ENCODE results near the gene HNRNPH3.

Gene HNRNPH3

DNA sequence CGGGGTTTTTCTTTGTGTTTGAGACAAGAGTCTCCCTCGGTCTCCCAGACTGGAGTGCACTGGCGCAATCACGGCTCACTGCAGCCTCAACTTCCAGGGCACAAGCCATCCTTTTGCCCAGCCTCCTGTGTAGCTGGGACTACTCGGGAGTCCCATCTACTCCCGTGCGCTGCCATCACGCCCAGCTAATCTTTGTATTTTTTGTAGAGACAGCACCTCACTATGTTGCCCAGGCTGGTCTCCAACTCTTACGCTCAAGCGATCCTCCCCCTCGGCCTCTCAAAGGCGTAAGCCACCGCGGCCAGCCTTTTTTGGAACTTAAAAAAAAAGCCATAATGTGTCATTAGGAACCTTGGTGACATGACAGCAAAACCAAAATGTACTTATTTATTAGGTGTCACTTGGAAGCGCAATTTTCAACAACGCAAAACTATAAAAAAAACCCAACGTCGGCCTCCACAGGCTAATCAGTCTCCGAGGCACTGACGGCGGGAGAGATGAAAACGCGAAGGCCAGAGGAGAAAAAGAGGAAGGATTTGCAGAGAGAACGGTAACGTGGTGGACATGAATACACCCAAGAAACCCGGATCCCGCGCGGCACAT, 911 bp upstream of the HNRNPH3 start:
- in situ Hi-C loops (cut with MboI; ENCODE audit: low sequenced_read_pairs), result no loop called here

DNA sequence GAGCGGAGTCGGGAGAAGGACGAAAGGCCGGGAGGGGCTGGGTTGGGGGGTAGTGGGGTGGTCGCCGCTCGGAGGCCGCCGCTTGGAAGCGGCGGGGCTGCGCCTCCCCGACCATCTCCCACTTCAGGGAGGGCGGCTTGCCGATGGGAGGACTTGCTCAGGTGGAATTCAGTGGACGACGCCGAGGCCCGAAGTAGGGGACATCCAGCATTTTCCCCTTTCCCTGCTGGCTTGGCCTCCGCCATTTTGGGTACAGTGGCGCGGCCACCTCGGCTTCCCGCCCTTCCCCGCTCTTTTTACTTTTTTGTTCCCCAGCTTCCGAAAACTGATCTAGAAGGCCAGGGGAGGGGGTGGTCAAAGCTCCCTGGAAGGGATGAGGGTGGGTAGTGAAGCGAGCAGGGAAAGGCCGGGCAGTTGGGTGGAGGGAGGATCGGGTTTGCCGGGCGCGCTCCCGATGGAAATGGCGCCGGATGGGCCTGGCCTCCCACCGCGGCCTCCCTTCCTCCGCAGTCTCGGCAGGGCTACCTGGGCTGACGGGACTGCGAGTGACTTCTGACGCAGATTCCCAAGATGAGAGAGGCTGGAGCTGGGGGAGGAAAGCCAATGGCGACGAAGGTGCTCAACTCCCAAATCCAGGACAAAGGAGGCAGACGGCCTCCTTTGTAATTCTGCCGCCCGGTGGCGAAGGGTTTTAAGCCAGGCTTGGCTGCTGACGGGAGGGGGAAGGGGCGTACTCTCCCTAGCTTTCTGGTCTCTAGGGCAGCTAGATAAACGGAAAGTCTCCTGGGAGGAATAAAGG, 594 bp downstream of the HNRNPH3 start, which contains the start of gene PBLD:
Gene PBLD, minus strand, starts transcription at position 670 of the 799 bp plus-strand sequence. CDS start 26,084 bp downstream, outside the sequence.
- in situ Hi-C loops (cut with MboI; ENCODE audit: low sequenced_read_pairs), result no loop called here

DNA sequence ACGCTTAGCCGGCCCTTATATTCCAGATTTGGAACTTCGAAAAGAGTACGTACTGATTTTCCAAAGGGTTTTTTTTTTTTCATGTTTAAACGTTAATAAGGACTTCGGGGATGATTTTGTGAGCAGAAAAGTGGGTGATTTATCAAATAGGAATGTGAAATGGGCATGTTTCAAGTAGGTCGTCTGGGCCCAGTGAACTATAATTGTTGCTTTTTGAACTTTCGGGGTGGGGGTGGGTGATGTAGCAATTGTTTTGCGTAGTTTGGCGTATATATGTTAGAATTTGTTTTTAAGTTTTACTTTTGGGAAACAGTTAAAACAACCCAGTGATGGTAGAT, 1.2 kb downstream of the HNRNPH3 start:
- in situ Hi-C loops (cut with MboI; ENCODE audit: low sequenced_read_pairs), result no loop called here

DNA sequence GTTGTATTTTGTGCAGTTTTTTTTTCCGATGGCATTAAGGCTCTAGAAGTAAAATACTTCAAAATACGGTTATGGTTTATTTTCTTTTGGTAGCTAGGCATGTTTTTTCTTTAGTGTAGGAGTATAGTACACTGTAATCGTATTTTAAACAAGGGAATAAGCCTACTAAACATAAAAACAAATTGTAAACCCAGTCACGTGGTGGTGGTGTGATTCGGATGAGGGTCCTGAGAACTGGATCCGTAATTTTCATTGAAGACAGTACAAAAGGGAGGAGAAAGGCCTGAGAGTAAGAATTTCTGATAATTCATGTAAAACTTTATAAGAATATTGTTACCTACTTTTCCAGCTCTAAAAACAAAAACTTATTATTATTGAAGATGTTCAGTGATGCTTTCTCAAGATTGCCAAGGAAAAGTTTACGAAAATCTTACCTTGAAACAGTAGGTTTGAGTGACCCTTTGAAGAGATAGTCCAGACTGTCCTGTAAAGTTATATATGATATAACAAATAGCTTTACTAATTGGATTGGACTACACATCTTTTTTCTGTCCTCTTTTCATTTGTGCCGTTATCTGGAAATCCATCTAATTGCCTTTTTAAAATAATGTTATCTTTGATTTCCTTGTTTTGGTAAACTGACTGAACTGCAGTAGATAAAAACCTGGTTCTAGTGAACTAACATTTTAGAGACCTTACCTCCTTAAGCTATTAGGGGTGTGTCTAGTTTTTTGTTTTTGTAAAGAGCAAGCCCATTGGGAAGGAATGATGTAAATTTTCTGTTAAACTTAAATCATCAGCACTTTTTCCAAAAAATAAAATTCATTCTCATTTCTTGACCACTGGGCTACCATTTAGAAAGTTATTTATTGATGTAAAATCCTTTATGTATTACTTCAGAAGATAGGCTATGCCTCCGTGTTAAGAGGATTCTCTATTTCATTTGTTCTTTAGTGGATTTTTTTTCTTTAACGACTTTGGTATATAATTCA, 1.9 kb downstream of the HNRNPH3 start:
- in situ Hi-C loops (cut with MboI; ENCODE audit: low sequenced_read_pairs), result no loop called here

DNA sequence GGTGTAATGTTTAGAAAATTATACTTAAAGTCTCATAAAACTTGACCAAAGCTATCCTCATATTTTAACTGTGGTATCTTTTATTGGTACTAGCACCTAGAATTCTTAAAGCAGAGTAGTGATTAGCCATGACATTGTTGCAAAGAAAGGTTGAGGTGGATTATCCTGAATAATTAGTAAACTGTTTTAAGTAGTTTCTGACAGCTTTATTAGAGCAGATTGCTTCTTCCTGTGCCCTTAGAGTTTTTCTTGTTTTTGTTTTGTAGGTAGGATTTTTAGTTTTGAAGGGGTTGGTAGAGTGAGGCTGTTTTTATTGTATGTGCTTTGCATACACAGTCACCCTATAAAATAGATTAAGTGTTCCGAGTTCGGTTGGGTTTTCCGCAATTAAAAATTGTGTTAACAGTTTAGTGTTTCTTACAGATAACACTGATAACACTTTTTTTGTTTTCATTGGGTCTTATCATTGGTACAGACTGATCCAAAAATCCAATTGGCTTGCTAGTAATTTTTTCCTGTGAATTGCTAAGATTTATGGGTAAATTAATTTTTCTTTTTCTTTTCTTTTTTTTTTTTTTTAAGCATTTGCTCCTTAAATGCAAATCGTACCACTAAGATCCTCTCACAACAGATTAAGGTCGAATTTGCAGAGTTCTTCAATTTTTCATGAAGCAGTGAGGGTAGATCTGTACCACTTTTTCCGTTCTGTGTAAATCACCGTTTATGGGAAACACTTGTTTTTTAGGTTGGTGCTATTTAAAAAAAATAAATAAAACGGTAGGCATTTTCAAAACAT, 3.0 kb downstream of the HNRNPH3 start:
- in situ Hi-C loops (cut with MboI; ENCODE audit: low sequenced_read_pairs), result no loop called here

DNA sequence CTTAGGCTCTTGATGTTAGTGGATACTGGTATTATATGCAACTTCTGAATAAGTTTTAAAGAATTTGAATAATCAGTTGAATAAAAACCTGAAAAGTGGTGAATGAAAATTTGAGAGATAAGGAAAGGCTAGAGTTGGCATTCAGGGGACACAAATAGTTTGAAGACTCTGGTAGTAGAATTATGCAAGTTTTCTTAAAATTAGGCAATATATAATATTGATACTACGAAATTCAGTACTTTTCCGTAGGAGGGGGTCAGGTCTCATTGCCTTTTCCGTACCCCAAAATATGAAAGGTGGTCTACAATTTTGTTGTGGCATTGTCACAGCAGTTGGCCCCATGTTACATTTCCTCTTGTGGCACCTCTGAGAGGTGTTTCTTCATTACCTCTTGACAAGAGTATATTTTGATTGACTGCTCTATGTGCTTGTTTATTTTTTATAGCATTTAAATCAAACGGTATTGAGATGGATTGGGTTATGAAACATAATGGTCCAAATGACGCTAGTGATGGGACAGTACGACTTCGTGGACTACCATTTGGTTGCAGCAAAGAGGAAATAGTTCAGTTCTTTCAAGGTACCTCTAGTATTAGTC, 5.0 kb downstream of the HNRNPH3 start:
- in situ Hi-C loops (cut with MboI; ENCODE audit: low sequenced_read_pairs), result no loop called here

DNA sequence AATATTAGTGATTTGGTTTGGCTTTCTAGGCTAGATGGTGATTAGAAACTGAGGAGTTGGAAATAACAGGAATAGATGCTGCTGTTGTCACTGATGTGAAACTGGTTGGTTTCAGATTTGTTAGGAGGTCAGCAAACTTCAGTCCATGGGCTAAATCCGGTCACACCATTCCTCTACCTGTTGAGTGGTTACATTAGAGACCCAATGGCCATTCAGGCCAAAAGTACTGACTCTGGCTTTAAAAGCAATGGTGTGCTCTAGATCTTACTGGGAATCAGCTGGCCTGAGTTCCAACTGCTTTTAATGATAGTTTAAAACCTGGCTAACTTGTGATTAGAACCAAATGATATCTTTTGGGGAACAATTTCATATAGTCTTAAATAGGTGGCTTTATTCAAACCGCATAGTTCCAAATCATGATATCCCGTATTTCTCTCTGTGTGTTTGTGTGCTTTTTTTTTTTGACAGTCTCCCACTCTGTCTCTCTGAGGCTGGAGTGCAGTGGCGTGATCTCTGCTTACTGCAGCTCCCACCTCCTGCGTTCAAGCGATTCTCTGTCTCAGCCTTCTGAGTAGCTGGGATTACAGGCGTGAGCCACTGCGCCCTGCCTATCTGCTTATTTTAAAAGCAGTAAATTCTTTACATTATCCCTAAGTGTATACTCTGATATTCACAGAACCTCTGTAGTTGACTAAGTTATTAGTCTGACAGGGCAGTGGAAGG, 8.7 kb downstream of the HNRNPH3 start:
- in situ Hi-C loops (cut with MboI; ENCODE audit: low sequenced_read_pairs), result no loop called here

DNA sequence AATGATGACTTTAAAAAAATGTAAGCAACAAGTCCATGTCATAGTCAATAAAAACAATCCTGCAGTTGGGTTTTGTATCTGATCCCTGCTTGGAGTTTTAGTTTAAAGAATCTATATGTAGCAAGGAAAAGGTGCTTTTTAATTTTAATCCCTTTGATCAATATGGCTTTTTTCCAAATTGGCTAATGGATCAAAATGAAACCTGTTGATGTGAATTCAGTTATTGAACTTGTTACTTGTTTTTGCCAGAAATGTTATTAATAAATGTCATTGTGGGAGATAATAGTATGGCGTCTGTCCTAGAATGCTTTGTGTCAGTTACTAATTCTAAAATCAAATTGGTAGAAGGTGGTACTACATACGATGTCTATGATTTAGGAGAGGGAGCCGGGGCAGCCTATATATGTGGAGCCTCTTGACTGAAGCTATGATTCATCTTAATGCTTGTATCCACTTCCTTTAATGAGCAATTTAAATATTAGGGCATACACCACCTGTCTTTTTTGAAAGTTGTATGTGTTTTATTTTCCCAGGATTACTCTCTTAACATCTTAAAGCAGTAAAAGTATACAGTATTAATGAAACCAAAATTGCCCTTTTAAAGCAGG, 11.1 kb downstream of the HNRNPH3 start:
- in situ Hi-C loops (cut with MboI; ENCODE audit: low sequenced_read_pairs), result no loop called here

DNA sequence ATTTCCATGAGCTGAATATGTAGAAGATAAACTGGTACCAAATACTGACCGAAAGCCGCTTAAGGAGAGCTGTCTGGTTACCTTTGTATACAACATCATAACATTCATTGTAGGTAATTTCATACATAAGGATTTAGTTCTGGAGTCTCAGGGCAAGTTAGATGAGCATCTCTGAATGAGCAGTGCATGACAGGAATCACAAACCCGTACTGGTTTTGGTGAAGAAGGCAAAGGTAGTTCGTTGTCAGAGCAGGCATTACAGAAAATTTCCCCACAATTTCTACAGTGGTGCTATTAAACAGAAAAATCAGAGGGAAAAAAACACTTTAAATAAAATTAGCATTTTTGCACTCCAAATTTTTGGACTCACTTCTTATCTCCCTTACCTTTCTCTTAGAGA, 13.8 kb downstream of the HNRNPH3 start:
- in situ Hi-C loops (cut with MboI; ENCODE audit: low sequenced_read_pairs), result no loop called here

DNA sequence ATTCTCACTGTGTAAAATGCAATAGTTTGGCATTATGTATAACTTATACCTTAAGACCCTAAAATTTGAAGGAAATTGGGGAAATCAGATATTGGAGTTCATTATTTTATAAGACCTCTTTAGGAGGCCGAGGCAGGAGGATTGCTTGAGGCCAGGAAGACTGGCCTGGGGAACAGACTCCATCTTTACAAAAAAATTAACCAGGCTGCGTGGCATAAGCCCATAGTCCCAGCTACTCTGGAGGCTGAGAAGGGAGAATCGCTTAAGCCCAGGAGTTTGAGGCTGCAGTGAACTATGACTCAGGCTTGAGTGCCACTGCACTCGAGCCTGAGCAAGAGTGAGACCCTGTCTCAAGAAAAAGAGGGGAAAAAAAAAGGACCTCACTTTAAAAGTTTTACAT, 14.9 kb downstream of the HNRNPH3 start:
- in situ Hi-C loops (cut with MboI; ENCODE audit: low sequenced_read_pairs), result no loop called here

DNA sequence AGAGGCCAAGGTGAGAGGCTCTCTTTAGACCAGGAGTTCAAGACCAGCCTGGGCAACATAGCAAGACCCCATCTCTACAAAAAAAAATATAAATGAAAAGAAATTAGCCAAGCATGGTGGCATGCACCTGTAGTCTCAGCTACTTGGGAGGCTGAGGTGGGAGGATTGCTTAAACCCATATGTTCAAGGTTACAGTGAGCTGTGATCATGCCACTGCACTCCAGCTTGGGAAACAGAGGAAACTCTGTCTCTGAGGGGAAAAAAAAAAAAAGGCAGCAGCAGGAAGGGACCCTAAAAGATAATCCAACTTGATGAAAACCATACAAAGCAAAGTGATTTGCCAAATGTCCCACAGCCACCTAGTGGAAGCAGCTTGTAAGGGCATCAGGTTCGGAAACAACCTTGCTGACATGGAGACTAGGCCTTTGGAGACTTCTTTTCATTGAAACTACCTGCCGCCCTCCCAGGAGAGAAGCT, 16.4 kb downstream of the HNRNPH3 start:
- in situ Hi-C loops (cut with MboI; ENCODE audit: low sequenced_read_pairs), result no loop called here

DNA sequence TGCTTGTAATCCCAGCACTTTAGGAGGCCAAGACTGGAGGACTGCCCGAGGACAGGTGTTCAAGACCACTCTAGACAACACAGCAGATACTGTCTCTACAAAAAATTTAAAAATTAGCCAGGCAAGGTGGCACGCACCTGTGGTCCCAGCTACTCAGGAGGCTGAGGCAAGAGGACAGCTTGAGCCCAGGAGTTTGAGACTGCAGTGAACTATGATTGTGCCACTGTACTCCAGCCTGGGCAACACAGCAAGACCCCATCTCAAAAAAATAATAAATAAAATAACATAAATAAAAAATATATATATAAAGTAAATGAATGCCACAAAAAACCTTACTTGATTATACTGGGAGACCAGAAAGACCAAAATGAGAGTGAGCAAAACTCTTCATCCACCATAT, 21.7 kb downstream of the HNRNPH3 start:
- in situ Hi-C loops (cut with MboI; ENCODE audit: low sequenced_read_pairs), result no loop called here

DNA sequence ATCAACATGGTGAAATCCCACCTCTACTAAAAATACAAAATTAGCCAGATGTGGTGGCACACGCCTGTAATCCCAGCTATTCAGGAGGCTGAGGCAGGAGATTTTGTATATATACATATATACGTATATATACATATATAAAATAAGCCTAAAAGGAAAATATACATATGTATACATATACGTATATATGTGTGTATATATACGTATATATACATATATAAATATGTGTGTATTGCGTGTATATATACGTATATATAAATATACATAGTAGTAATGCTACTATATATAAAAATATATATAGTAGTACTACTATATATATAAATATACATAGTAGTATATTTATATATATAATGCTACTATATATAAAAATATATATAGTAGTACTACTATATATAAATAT, 27.3 kb downstream of the HNRNPH3 start:
- in situ Hi-C loops (cut with MboI; ENCODE audit: low sequenced_read_pairs), result no loop called here

DNA sequence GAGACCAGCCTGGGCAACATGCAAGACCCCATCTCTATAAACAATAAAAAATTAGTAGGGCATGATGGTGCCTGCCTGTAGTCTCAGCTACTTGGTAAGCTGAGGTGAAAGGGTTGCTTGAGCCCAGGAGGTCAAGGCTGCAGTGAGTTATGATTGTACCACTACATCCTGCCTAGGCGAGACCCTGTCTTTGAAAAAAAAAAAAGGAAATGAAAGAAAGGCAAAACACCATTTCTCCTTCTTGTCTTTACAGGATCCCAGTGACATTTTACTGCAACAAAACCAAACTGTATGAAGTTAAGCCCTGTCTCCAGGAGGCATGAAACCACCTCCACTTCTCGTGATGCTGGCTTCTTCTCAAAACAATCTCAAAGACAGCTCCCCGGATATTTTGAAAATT, 30.7 kb downstream of the HNRNPH3 start:
- in situ Hi-C loops (cut with MboI; ENCODE audit: low sequenced_read_pairs), result no loop called here

DNA sequence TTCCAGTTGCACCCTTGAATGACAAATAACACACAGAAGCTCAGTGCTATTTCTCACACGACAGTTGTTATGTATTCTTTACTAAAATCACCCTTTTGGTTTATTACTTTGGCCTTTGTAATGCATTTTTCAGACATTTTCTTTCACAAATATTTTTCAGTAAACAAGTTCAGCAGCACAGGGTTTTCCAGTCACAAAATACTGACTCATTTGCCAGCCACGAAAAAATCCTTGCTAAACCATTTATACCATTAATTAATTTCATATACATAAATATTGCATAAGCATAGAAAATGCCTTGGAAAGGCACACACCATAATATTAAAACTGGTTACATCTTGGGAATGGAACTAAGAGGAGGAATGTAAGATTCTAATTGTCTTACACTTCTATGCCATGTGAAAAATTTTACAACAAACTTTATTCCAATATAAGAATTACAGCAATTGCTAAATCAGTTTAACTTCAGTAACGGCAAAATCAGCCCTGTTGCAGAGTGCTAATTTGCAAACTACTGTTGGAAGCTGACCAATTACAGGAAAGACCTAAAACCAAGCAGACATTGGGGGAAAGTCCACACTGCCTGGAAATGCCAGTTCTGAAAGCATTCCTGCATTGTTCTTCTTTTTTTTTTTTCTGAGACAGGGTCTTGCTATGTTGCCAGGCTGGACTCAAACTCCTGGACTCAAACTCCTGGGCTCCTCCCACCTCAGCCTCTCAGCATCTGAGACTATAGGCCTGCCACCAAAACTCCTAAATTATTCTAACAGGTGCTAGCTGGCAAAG, 32.4 kb downstream of the HNRNPH3 start:
- in situ Hi-C loops (cut with MboI; ENCODE audit: low sequenced_read_pairs), result no loop called here

DNA sequence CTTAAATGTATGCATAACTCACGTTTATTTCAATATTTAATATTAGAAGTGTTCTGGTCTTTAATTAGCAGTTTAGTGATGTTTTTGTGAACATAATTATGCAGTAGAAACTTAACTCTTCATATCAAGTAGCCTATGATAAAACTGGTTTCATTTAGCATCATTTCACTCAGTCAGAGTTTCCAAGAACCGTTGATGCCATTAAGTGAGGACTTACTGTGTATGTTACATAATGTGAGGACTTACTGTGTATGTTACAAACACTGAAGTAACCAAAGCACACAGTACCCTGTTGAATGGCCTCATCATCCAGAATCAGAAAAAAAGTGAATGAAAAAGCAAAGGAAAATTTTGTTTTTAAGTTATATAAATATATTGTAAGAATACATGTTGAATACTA, 33.7 kb downstream of the HNRNPH3 start:
- in situ Hi-C loops (cut with MboI; ENCODE audit: low sequenced_read_pairs), result no loop called here

DNA sequence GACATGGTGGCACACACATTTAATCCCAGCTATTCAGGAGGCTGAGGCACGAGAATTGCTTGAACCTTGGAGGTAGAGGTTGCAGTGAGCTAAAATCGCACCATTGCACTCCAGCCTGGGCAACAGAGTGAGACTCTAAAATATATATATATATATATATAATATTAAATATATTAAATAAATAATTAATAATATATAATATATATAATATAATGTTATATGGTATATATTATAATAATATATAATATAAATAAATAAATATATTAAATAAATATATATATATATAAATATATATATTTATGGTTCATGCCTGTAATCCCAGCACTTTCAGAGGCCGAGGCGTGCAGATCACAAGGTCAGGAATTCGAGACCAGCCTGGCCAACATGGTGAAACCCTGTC, 34.7 kb downstream of the HNRNPH3 start:
- in situ Hi-C loops (cut with MboI; ENCODE audit: low sequenced_read_pairs), result no loop called here

DNA sequence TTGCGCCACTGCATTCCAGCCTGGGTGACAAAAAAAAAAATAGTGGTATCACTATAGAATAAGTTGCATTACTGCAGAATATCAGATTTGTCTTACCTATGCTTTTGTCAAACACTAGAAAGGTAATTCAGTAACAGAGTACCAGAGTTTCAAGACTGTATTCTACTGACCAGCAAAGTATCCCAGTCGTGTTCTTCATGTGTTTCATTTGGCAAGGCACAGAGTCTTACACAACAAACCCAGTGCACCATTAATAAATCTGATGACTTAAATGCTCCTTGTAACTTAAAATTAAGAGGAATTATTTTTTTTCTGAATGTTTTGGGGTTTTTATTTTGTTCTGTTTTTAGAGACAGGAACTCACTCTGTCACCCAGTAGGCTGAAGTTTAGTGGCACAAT, 35.3 kb downstream of the HNRNPH3 start:
- in situ Hi-C loops (cut with MboI; ENCODE audit: low sequenced_read_pairs), result no loop called here

Data from hTERT RPE-1 (cell line).